Neutrophil (primary cell): ENCODE measurements around the gene PLPPR2.

Experiments used
- H3K27ac ChIP-seq: fragments of 200-600 bp; sonication (generic); 2 replicates; pipeline ENCODE4 v1.5.1; 2016; ENCODE audit warnings: mild to moderate bottlenecking, moderate library complexity
- H3K27me3 ChIP-seq: fragments of 200-600 bp; sonication (generic); 2 replicates; pipeline ENCODE4 v1.6.0; 2016; ENCODE audit warnings: mild to moderate bottlenecking
- H3K36me3 ChIP-seq: fragments of 200-600 bp; sonication (generic); 2 replicates; pipeline ENCODE4 v1.5.1; 2017
- H3K4me1 ChIP-seq, 2 experiments: fragments of 200-600 bp in 1 of 2; sonication (generic) in 1 of 2; 1 replicate in 1 of 2; 2 replicates in 1 of 2; pipeline versions ENCODE4 v1.5.1 to v1.6.1; 2013 to 2016; ENCODE audit warnings: low read depth in 1 of 2, low read length in 1 of 2, mild to moderate bottlenecking in 1 of 2, moderate library complexity in 1 of 2; ENCODE audit not compliant: control insufficient read depth in 1 of 2, insufficient read depth in 1 of 2
- H3K4me3 ChIP-seq, 2 experiments: fragments of 200-600 bp in 1 of 2; sonication (generic) in 1 of 2; 1 replicate in 1 of 2; 2 replicates in 1 of 2; pipeline ENCODE4 v1.5.1; 2013 to 2016; ENCODE audit warnings: low read depth in 1 of 2, low read length in 1 of 2, mild to moderate bottlenecking in 1 of 2, moderate library complexity in 1 of 2
- H3K9me3 ChIP-seq: fragments of 200-600 bp; sonication (generic); 2 replicates; pipeline ENCODE4 v1.5.1; 2016
- TF ChIP-seq, protein P1 (sequence below): fragments of 200-600 bp; sonication (generic); IDR thresholded peaks from 2 replicates; pipeline ENCODE4 v1.5.1; 2016; ENCODE audit warnings: antibody characterized with exemption

PLPPR2 gene

DNA sequence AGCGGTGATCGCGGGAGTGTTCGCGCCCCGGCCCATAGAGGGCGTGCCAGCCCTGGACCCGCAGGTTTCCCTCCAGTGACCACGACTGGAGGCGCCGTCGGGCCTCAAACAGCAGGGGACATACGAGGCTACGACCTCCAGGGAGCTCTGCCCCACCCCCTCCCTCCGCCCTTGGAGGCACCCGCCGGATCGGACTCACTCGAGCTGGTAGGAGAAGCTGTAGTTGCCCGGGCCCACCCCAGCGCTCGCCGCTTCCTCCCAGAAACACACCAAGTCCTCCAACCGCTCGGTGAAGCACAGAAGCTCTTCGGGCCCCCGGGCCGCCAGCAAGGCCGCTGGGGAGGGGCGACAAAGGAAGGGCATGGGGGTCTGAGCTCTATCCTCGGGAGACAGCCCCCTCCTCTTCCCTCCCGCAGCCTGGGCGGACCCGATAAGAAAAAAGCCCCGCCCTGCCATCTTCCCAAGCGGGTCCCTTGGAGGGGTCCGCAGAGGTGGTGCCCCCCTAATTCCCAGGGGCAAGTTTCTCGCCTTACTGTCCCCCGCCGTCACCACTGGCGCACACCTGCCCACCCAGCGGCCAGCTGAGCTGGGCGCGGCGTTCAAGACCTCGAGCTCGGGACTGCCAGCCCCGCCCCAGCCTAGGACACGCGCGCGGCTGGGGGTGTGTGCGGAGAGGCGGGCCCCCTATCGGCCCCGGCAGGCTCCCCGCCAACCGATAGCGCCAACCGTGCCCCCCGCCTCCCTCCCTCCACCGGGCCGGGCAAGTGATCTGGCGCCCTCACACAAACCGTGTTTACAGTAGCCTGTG is 27.9 kb downstream of the PLPPR2 start:
- peaks cover 78 to 80% of the 10 kb centered on the region in 2 experiments for H3K4me1 ChIP-seq
- H3K36me3 ChIP-seq = peaks cover 7% of the 10 kb centered on the region
- peak overlapping the region; percentile 90 to 96 for H3K4me3 ChIP-seq
- H3K9me3 ChIP-seq = no peaks in the 10 kb centered on the region
- H3K27ac ChIP-seq = peak overlapping the region; percentile 95
- TF ChIP-seq, protein P1, sequence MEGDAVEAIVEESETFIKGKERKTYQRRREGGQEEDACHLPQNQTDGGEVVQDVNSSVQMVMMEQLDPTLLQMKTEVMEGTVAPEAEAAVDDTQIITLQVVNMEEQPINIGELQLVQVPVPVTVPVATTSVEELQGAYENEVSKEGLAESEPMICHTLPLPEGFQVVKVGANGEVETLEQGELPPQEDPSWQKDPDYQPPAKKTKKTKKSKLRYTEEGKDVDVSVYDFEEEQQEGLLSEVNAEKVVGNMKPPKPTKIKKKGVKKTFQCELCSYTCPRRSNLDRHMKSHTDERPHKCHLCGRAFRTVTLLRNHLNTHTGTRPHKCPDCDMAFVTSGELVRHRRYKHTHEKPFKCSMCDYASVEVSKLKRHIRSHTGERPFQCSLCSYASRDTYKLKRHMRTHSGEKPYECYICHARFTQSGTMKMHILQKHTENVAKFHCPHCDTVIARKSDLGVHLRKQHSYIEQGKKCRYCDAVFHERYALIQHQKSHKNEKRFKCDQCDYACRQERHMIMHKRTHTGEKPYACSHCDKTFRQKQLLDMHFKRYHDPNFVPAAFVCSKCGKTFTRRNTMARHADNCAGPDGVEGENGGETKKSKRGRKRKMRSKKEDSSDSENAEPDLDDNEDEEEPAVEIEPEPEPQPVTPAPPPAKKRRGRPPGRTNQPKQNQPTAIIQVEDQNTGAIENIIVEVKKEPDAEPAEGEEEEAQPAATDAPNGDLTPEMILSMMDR = peak; percentile 90
- peaks cover 11% of the 10 kb centered on the region for H3K27me3 ChIP-seq

DNA sequence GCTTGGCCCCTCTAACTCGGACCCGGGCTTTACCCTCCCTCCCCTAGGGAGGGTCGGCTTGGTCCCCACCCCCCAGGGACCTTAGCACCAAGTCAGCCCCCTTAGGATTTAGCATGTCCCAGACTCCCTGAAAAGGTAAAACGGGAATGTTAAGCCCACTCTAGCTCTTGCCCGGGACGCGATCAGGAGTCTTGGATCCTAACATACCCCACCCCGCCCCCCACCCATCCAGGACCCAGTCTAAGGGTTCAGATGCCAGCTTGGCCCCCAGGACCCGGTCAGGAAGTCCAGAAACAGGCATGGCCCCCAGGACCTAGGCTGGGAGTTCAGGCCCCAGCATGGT is 28.4 kb downstream of the PLPPR2 start:
- peak overlapping the region; percentile 90 to 96 for H3K4me3 ChIP-seq
- peak overlapping the region; percentile 95 for H3K27ac ChIP-seq

GRCh38 chr19:11384778-11385129 is 29.5 kb downstream of the PLPPR2 start:
- TF ChIP-seq, protein P1 = no peak
- Histone ChIP-seq H3K36me3 (no peaks in the 10 kb centered on the region), H3K27ac (peak overlapping the region; percentile 95), H3K4me3 (no peak overlapping the region), H3K9me3 (no peaks in the 10 kb centered on the region), H3K4me1 (peaks cover 62 to 70% of the 10 kb centered on the region in 2 experiments), H3K27me3 (peaks cover 11% of the 10 kb centered on the region)

More for the DNA sequence above, 28.4 kb downstream of the PLPPR2 start:
- Histone ChIP-seq H3K9me3 (no peaks in the 10 kb centered on the region), H3K4me1 (peaks cover 72 to 74% of the 10 kb centered on the region in 2 experiments), H3K36me3 (peaks cover 2% of the 10 kb centered on the region), H3K27me3 (peaks cover 11% of the 10 kb centered on the region)
- TF ChIP-seq, protein P1 = no peak

GRCh38 chr19:11387162-11388034 is 32.2 kb downstream of the PLPPR2 start:
- H3K27ac ChIP-seq = peak overlapping the region; percentile 87
- H3K4me1 ChIP-seq = peaks cover 39 to 45% of the 10 kb centered on the region in 2 experiments
- no peaks in the 10 kb centered on the region for H3K36me3 ChIP-seq
- H3K9me3 ChIP-seq = no peaks in the 10 kb centered on the region
- TF ChIP-seq, protein P1 = no peak
- peaks cover 11% of the 10 kb centered on the region for H3K27me3 ChIP-seq
- peak overlapping the region in 1 of 2 experiments; percentile 28 for H3K4me3 ChIP-seq

DNA sequence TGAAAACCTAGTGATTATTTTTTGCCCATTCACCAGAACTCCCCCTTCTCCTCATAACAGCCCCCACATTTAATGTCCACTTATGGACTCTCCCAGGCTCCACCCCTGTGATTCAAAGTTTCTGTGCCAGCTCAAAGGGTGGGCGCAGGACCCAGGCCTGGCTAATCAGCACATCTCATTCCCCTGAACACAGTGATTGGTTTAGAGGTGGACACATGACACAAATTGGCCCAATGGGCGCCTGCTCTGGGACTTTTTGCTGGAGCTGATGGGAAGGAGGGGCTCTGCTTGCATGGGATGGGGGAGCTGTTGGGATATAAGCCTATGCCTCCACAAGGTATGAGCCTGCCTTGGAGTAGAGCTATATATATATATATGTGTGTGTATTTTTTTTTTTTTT is 35.1 kb downstream of the PLPPR2 start:
- TF ChIP-seq, protein P1 = no peak
- H3K9me3 ChIP-seq = no peaks in the 10 kb centered on the region
- H3K4me1 ChIP-seq = peaks cover 19 to 22% of the 10 kb centered on the region in 2 experiments
- no peak overlapping the region for H3K4me3 ChIP-seq
- no peak overlapping the region for H3K27ac ChIP-seq
- no peaks in the 10 kb centered on the region for H3K27me3 ChIP-seq
- no peaks in the 10 kb centered on the region for H3K36me3 ChIP-seq
